Activated CD4-positive, alpha-beta T cell treated with anti-CD3 and anti-CD28 coated beads, Interleukin-2, amount 50 U/mL, for 1 hour (primary cell): ENCODE results near the gene RNASE8.
"Not testable (repeated sequence)": the region's sequence is repeated elsewhere in the genome, so short reads cannot be mapped to it uniquely, and the experiment has no call there.

Experiments used
- DNase-seq: peaks from one replicate; pipeline ENCODE4 v3.0.0-alpha.2; 2020

RNASE8 gene

DNA sequence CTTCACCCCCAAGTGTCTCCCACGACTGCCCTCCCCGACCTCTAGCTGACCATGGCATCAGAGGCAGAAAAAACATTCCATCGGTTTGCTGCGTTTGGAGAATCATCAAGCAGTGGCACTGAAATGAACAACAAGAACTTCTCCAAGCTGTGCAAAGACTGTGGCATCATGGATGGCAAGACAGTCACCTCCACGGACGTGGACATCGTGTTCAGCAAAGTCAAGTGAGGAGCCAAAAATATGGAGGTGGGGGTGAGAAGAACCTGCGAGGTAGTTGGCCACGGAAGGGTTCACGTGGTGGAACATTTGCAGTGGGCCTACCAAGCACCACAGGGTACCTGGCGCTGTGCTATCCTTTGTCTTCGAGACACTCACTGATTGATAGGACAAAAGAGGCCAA is 27.1 kb upstream of the RNASE8 start:
- DNase-seq, result no peak

DNA sequence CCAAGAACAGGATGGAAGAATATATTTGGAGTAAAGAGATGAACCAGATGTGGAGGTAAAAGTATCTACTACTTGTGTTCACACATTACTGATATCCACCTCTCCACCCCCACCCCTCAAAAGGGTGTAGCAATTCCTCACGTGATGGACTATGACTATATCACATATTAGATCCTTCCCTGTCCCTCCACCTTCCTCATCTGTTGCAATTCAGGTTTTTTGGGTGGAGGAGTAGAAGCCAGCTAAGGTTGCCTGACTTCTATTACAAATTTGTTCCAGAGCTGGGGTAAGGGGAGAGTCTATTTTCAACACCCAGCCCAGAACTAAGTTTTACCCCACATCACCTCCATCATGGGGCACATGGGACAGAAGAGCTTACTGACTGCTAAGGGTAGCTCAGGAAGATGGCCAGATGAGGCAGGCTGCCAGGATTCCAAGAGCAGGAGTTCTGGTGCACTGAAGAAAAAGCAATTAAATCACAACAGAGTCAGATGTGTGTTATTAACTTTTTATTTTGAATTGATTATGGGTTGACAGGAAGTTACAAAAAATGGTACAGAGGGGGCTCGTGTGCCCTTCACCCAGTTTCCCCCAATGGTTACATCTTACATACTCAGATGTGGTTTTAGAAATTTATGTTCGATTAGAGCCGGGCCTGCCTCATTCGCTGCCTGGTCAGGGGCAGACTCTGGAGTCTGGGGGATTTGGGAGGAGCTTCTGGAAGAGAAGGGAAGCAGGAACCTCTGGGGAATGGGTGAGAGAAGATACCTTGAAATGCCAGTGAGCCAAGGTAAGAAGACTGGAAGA is 25.1 kb upstream of the RNASE8 start:
- DNase-seq, result no peak

DNA sequence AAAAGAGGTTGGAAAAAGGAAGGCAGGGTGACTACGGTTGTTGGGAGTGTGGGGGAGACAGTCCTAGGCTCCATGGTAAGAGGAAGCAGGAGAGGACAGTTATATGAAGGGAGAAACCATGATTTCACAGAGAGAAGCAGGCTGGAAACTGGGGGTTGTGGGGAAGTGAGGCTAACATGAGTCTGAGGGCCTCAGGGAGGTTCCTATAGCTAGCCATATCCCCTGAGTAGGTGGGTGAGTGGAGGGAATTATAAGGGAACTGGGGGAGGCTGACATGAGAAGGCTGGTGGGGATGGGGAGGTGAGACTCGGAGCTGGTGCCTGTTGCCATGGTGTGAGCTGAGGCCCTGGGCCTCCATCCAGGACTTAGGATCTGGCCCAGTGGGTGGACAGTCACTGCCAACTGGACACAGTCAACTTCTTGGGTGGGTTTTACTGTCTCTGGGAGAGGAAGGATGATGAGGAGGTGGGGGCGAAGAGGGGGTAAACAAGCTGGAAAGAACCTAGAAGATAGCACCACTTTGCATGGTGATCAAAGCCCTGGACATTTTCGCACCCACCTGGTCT is 24.4 kb upstream of the RNASE8 start:
- DNase-seq, result no peak

DNA sequence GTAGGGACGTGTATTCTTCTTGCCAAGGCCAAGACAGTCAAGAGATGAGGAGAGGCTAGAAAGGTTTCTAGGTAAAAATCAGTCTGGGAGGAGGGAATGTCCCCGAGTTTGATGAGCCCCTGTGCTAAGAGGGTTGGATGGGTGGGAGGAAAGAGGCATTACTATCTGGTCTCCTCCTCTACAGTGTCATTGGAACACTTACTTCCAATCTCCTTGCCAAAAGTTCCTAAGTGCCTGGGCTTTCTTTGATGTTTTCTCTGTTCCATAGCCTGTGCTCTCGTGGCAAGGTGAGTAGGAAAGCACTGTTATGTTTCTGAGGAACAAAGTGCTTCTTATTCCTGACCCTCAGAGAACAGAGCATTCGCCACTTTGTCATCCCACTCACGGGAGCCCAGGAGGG is 22.9 kb upstream of the RNASE8 start, which contains the start of gene RNASE13:
Gene RNASE13 (minus strand): TSS at position 101 of the 400 bp plus-strand sequence. CDS start 519 bp downstream, outside the sequence.
- DNase-seq, result no peak

DNA sequence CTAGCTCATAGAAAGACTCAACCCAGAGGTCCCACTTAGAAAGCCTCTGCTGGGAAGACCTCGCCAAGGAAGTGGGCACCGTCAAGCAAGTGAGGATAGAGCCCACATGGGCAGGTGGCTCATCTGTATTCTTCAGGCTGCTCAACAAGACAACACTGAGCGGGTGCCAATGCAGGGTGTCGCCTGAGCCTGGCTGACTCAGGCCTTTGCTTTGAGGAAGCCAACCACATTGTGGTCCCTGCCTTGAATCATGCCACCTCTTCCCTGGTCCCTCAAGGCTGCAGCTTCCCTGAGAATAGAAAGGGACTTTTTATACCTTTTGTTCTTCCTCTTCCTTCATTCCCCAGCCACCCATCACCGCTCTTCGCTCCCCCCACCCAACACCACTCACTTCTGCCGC is 20.9 kb upstream of the RNASE8 start:
- no peak for DNase-seq

DNA sequence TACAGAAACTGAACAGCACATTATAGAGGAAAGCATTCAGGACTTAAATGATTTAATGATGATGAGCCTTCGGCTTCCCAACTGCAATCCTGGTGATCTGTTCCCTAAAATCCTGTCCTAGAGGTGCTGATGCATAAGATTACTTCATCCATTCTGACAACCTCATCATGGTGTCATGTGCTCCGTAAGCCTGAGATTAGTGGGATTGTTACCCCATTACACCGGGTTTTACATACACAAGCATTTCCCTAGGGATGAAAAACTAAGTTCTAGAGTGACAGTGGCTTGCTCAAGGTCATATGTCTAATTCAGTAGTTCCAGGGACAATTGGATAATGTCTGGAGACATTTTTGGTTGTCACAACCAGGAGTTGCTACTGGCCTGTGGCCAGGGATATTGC is 20.5 kb upstream of the RNASE8 start:
- DNase-seq, result no peak

DNA sequence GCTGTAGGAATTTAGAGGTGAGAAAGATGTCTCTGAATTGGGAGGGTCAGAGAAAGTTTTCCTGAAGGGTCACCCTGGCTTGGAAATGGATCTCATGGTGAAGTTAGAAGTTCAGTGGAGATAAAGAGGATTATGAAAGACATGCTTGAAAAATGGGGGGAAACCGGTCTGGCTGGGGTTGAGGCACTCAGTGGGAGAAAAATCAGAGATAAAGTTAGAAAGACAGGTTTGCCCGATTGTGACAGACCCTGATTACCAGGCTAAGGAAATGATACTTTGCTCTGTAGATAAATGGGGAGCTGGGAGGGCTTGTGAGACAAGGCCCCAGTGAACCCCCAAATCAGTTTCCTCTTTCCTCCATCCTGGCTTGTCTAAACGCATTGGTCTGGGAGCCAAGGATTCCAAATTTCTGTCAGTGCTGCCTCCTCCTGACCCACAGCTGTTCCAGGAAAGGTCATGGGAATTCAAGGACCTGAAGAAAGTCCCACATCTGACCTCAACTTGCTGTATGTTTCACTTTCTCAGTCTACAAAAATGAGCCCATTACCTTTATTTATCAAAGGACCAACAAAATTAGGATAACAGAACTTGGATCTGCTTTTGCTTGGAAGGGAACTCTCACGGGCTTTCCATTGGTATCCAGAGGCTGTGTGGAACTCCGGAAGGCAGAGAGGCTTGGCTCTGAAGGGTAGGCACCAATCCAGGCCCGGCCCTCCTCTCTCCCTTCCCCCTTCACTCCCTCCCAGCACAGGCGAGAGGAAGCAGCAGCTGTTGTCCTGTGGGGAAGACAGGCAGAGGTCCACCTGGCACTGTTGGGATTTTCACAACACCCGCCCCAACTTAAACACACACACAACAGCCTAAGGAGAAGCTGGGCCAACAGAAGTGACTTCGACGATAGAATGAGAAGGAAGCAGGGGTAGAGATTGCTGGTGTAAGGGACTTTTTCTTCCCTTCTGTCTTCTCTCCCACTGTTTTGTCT is 18.9 kb upstream of the RNASE8 start:
- DNase-seq, result no peak

DNA sequence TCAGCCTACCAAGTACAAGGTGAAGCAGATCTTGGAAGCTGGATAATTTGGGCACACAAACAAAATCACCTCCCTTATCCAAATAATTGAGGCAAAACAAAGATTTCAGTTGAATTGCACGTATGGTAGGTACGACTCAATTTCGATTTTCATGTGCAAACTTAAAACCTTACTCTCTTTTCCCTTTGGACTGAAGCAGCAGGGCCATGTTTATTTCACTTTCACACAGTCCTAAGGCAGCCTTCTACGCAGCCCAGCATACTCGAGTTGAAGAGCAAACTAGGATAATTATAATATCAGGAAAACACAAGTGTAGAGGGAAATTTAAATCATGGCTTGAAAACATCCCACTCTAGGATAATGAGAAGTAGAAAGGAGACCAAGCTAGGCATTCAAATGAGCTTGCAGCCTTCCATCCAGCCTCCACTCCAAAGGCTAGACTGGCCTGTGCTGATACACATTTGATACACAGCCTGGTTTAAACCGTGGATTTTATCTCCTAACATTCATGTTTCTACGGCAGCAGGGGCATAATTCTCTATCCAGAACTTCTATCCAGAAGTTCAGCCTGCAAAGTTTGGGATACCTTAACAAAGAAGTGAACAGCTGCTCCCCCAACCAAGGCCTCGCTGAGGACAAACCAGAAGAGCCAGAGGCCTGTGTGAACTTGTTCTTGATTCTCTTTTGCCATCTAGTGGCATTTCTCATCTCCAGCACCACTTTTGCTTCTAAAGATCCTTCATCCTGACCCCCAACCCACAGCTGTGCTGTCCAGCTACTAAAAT is 17.8 kb upstream of the RNASE8 start:
- peak; percentile 16 for DNase-seq

DNA sequence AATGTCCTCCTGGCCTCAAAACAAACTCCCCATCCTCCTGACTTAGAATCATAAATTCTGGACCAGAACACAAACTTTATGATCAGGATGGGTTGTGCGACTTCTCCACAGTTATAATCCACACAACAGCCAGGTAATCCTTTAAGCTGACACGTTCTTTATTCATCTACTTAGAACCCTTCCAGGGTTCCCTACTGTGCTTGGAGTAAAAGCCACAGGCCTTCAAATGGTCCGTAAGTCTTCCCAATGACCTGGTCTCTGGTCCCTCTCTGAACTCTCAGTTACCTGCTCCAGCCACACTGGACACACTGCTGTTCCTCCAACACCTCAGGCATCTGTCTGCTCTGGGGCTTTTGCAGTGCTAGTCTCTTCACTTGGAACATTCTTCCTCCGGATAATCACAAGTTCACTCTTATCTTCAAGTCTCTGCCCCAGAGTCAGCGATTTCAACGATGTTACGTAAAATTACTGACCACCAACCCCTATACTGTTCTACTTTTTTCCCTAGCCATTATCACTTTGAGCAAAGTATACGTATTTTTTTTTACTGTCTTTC is 17.2 kb upstream of the RNASE8 start:
- DNase-seq, result no peak

DNA sequence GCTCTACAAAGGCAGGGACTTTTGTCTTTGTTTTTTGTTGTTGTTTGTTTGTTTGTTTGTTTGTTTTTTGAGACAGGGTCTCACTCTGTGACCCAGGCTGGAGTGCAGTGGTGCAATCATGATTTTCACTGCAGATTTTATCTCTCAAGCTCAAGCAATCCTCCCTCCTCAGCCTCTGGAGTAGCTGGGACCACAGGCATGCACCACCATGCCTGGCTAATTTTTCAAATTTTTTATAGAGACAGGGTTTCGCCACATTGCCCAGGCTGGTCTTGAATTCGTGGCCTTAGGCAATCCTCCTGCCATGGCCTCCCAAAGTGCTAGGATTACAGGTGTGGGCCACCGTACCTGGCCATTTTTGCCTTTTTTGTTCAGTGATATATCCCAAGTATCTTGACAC is 16.7 kb upstream of the RNASE8 start:
- not testable (repeated sequence) for DNase-seq

DNA sequence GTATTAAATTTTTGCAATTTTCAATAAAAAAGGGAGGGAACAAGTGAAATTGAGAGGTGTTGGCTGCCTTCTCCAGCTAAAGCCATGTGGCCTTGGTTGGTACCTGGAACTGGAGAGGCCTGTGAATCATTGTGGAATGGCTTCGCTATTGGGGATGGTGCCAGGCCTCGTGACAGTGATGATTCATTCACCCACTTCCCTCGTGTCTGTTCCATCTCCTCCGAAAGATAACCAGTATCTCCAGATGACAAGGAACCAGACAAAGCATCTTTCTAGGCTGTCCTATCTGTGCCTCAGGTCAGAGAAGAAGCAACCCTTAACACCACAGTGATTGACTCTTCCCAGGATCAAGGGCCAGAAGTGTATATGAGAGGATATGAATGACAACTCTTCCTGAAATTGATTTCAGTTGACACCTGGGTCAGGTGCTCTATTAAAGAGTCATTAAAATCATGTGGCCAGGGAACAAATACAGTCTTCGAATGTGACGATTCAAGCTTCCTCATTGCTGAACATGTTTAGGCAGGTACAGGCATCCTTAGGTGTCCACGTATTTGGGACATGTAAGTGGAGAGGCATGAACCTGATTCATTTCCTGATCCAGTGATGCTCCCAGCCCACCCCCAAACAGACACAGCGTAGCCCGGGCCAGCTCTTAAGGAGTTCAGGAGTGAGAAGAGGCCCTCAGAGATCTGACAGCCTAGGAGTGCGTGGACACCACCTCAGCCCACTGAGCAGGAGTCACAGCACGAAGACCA is 15.8 kb upstream of the RNASE8 start, which contains the start of gene RNASE7:
Gene RNASE7 (plus strand): TSS at position 687 of the 758 bp plus-strand sequence. CDS start 631 bp downstream, outside the sequence.
- DNase-seq, result no peak

DNA sequence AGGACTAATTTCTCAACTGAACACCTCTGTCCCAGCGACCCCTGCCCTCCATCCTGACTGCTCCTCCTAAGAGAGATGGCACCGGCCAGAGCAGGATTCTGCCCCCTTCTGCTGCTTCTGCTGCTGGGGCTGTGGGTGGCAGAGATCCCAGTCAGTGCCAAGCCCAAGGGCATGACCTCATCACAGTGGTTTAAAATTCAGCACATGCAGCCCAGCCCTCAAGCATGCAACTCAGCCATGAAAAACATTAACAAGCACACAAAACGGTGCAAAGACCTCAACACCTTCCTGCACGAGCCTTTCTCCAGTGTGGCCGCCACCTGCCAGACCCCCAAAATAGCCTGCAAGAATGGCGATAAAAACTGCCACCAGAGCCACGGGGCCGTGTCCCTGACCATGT is 14.7 kb upstream of the RNASE8 start:
- no peak for DNase-seq

DNA sequence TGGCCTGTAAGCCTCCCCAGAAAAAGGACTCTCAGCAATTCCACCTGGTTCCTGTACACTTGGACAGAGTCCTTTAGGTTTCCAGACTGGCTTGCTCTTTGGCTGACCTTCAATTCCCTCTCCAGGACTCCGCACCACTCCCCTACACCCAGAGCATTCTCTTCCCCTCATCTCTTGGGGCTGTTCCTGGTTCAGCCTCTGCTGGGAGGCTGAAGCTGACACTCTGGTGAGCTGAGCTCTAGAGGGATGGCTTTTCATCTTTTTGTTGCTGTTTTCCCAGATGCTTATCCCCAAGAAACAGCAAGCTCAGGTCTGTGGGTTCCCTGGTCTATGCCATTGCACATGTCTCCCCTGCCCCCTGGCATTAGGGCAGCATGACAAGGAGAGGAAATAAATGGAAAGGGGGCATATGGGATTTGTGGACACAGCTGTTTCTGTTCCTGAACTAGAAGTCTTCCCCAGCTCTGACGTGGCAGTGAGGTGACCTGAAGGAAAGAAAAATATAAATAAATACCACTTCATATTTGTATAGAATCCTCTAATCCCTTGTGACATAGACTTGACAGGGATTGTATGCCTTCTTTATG is 14.1 kb upstream of the RNASE8 start:
- no peak for DNase-seq

DNA sequence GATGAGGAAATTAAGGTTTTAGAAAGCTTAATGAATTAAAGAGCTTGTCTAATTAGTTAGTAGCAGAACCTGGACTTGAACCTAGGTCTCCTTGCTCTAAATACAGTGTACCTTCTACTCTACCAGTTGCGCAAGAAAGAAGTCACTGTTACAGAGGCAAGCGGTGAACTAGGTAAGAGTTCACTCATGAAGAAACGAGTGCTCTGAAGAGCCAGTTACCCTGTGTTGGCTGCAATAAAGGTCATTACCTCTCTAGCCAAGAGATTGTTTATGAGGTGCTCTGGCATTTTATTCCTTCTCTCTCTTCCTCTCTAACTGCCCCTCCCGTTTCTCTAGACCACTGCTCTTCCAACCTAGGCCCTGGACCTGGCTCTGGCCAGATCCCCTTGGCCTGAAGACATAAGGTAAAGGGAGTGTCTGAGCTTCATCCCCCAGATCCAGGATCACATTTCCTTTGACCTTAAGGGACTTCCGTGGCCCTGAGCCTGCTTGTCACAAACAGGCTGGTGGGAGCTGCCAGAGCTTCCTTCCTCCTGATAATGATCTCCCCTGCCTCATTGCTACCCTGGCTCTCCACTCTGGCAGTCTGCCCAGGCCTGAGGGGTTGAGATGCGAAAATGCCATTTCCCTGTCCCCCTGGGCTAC is 13.5 kb upstream of the RNASE8 start:
- DNase-seq, result no peak

DNA sequence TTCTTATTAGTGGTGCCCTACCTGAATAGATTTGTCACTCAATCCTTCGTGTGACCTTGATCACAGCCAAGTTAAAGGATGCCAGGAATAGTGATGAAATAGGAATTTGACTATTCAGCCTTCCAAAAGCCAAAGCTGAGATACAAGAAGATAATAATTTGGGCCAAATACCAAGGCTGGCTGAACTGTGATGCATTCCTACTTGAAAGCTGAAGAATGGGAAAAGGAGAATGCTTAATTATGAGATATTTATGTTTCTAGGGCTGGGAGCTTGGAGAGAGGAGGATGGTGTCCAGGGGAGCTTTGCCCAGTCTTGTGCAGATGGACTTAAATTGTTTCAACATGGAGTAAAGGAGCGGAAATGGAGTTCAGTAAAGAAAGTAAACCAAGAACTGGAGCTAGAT is 10.2 kb upstream of the RNASE8 start:
- DNase-seq, result no peak

DNA sequence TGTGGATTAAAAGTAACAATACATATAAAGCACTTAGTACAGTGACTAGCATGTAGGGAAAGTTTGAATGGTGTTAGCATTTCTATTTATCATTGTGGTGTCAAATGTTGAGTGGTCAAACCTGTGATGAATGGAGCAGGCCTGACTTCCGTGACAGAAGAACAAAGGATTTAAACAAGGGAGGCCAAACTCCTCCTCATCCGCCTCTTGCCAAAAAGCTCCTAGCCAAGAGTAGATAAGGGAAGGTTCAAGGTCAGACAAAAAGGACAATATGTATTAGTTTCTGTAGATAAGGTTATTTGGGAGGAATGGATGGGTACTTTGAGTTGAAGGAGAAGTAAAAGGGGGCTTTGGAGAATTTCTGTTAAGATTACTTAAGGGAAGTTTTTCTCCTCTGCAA is 9.0 kb upstream of the RNASE8 start:
- no peak for DNase-seq

DNA sequence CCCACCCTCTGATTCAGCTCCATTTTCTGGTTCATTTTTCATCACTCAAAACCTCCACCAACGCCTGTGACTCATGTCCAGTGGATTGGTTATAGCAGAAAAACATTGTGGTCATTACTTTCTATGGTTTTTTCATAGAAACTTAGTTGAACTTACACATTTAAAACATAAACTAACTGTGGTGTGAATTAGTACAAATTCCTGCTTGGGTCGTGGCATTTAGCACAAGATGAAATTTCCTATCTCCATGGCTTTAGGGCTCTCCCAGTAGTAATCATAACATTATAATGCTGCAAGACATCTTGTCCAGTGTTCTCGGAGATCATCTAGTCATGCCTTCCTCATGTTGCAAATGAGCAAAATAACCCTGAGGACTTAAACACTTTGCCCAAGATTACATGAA is 8.3 kb upstream of the RNASE8 start:
- DNase-seq, result no peak

DNA sequence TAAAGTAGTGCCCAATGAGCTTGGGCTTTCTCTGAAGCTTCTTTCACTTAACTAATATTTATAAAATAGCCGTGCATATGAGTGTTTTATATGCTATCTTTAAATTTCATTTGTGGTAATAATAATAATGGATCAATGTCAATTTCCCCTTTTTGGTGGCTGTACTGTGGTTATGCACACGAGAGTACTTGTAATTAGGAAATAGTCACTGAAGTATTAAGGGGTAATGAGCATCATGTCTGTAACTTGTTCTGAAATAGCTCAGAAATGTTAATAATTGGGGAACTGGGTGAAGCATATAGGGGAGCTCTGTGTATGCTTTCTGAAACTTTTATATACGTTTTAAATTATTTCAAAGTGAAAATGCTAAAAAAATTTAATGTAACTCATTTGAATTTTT is 7.0 kb upstream of the RNASE8 start:
- DNase-seq, result no peak

DNA sequence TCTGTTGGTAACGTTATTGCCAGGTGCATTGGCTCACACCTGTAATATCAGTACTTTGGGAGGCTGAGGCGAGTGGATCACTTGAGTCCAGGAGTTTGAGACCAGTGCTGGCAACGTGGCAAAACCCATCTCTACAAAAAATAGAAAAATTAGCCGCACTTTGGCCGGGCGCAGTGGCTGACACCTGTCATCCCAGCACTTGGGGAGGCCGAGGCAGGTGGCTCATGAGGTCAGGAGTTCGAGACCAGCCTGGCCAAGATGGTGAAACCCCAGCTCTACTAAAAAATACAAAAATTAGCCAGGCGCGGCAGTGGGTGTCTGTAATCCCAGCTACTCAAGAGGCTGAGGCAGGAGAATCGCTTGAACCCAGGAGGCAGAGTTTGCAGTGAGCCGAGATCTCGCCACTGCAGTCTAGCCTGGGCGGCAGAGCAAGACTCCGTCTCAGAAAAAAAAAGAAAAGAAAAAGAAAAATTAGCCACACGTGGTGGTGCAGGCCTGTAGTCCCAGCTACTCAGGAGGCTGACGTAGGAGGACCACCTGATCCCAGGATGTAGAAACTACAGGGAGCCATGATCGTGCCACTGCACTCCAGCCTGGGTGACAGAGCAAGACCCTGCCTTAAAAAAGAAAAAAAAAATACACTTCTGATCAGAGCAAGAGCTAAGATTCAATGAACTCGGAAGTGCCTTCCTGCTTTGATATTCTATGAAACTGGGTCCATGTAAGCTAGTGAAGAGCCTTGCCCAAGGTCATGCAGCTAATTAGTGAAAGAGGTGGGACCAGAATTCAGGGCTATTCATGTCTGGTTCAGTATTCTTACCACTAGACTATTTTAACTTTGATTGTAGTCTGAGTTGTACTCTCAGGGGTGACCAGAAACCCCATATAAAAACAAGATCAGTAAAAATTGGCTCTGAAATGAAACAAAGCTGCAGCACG is 4.2 kb upstream of the RNASE8 start:
- no peak for DNase-seq
